HG03460 (cell line): Measurements from ENCODE around the gene LTK.
"Not testable (repeated sequence)": the region's sequence is repeated elsewhere in the genome, so short reads cannot be mapped to it uniquely, and the experiment has no call there.

Experiments used
- ATAC-seq: cut with Tn5 transposase; IDR thresholded peaks from one replicate; pipeline ENCODE4 v1.9.1; 2021; ENCODE audit not compliant: unreplicated experiment

Gene LTK

DNA sequence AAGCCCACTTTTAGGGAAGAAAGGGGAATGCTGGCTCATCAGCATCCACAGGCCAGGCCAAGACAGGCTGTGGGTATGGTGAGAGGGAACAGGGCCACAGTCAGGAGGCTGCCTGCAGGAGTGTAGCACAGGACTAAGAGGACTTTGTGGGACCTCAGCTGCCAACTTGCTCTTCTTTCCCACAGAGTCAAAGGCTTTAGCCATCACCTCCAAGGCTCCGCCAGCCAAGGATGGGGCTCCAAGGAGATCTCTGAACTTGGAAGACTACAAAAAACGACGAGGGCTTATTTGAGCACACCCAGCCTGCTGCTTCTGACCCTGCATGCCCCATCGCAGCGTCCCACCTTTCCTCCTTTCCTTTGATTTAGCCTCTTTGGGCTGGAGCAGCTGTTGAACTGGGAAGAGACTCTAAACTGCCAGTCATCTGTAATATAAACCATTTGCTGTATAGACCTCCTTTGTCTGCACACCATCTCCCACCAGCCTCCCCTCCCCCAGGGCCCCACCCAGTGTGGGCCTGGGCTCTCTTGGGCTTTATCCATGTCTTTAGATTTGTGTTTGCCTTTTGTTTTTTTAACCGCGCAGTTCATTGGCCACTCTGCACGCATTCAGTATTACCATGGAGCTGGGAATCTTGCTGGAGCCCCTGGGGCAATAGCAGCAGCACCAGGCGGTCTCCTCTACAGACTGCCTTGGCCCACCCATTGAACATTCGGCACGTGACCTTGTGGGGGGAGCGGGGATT is 33.1 kb downstream of the LTK start:
- no peak for ATAC-seq

DNA sequence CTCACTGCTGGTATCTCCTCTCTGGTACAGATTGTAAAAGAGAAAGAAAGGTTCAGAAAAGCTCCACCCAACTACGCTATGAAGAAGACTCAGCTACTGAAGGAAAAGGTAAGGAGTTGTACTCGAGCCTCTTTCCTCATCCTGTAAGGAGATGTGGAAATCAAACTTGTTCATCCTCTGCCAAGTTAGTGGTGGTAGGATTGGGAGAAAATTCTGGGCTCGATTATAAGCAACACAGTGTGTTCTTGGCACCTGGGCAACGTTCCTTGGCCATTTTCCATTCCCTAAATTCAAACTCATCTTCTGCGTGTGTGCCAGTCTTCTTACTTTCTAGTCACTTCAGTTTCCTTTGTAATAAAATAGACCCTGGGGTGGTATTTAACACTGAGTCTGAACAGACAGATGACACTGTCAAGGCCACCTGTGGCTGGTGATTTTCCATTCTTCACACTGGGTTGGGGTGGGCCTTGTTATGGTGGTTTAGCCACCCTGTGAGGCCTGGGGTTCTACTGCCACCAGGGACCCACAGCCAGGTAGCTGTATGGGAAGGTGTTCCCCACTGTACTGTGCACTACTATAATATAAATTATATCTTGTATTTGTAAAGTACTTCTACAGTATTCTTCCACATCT is 37.1 kb downstream of the LTK start:
- no peak for ATAC-seq

DNA sequence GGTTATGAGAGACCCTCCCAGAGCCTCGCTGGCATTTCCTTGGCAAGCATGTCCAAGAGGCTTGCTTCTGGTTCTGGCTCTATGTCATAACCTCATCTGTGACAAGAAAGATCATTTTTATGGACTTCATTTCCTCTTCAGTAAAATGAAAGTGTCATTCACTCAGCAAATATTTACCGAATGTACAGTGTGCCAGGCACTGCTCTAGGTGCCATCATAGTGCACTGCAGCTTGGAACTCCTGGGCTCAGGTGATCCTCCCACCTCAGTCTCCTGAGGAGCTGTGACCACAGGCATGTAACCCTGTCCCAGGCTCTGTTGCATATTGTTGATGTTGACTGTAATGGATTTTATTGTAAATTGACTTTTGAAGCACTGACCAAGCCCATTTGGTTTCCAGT is 38.7 kb downstream of the LTK start:
- no peak for ATAC-seq

DNA sequence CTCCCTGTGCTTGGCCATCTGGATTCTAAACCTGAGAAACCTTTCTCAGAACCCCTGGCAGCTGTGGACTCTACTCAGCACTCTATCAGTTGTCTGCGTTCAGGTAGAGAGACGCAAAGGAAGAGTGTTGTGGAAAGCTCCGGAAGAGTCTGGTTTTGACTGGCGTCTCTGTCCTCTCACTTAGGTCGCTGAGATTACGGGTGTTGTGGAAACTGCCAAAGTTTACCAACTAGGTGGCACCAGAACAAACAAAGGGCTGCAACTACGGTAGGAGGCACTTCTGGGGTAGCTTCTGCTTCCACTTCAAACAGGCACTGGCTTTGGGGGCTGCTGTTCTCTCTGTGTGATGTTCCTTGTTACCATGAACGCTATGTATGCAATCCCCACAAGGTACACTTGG is 39.2 kb downstream of the LTK start:
- no peak for ATAC-seq

DNA sequence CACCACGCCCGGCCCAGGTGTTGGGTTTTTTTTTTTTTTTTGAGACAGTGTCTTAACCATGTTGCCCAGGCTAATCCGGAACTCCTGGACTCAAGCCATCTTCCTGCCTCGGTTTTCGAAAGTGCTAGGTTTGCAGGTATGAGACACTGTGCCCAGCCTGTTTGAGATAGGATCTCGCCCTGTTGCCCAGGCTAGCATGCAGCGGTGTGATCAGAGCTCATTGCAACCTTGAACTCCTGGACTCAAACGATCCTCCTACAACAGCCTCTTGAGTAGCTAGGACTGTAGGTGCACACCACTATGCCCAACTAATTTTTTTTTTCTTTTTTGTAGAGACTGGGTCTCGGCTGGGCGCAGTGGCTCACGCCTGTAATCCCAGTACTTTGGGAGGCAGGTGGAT is 40.2 kb downstream of the LTK start:
- no peak for ATAC-seq

DNA sequence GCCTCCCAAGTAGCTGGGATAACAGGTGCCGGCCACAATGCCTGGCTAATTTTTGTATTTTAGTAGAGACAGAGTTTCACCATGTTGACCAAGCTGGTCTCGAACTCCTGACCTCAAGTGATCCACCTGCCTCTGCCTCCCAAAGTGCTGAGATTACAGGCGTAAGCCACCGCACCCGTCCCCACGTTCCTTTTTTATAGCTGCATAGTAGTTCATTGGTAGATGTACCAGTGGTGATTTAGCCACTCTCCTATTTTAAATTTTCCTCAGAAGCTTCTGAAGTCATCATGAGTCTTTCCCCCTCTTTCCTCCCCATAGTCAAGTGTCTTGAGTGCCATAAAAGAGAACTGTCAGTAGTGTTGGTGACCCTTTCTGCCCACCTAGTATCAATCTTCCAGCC is 44.0 kb downstream of the LTK start:
- ATAC-seq = not testable (repeated sequence)

DNA sequence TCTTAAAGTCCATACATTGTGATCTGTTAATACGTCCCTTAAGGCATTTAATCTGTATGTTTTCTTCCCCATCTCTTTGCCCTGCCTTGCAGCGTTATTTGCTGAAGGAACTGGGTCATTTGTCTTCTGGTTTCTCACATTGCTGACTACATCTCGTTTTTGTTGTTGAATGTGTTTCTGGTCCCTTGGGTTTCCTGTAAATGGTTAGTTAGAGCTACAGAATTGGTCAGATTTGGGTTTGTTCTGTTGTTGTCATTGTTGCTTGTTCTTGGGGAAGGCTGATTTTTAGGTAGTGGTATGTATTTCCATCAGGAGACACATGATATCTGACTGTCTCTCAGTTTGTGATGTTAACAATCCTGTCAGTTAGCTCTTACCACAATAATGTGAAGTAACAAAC is 46.9 kb downstream of the LTK start:
- no peak for ATAC-seq

DNA sequence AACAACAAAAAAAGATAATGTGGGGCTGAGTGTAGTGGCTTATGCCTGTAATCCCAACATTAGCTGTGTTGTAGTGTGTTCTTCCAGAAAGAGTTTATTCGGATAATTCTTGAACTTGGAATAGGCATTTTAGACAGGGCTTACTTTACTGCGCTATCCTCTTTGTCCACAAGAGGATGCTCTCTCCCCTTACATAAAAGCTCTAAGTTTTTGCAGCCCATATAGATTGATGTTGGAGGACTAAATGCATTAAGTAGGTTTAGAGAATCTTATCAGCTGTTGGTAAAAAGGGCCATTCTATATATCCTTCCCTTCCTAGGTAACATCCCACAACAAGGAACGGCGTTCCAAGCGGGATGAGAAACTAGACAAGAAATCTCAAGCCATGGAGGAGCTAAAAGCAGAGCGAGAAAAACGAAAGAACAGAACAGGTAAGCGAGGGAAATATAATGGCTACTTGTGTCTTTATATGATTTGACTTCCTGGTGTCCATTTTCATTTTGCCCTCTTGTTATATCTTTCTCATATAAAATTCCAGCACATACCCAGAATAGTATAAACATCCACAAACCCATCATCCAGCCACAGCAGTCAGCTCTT is 47.7 kb downstream of the LTK start:
- no peak for ATAC-seq

DNA sequence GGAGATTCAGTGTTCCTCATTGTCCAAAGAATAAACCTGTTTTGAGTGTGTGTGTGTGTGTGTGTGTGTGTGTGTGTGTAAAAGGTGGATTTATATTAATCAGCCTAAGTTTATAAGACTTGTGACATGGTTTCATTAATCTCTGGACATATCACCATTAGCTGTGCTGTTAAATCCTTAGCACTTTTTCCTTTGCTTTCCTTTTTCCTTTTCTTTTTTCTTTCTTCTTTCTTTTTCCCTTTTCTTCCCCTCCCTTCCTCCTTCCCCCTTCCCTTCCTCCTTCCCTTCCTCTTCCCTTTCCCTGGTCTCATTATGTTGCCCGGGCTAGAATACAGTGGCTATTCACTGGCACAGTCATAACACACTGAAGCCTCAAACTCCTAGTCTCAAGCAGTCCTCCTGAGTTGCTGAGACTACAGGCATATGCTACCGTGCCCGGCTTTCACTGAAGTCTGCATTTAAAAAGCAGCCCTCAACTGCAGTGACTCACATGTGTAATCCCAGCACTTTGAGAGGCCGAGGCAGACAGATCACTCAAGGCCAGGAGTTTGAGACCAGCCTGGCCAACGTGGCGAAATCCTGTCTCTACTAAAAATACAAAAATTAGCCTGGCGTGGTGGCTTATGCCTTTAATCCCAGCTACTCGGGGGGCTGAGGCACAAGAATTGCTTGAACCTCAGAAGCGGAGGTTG is 48.6 kb downstream of the LTK start:
- ATAC-seq = no peak

DNA sequence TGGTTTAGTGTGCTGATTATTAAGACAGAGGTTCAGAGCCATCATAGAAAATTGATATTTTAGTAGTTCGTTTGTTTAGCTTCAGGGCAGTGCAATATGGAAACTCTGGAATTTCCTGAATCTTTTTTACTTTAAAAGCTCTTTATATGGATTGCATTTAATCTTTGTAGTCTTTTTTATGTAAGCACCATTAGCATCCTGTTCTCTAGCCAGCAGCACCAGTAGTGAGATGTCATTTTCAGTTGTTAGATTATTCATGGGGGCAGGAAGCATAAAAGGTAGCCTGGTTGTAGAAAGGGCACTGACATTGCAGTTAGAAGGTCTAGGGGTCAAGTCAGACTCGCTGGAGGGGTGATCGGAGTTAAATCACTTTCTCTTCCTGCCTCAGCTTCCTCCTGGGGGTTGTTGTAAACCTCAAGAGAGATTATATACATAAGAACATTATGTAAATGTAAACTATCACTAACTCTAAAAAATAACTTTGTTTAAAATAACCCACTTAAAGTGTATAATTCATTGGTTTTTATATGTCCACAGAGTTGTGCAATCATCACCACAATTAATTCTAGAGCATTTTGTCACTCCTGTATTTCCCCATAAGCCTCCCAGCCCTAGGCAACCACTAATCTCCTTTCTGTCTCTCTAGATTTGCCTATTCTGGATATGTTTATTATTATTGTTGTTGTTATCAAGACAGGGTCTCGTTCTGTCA is 51.4 kb downstream of the LTK start:
- ATAC-seq = no peak
